SU-DHL-6 (cell line): Measurements from ENCODE around the gene PIM1.
A peak's percentile ranks its signal among the peaks of the same experiment; 100 is the strongest.

Source experiments
- H2AFZ ChIP-seq: fragments of 200-600 bp; sonication (generic); 2 replicates; pipeline ENCODE4 v1.6.1; 2014; ENCODE audit warnings: low read depth, mild to moderate bottlenecking, moderate library complexity, mixed read lengths, antibody characterized with exemption, low read length; ENCODE audit not compliant: severe bottlenecking
- H3F3A ChIP-seq: fragments of 200-600 bp; shearing (Covaris generic); 2 replicates; pipeline ENCODE4 v1.6.0; 2016; ENCODE audit warnings: antibody characterized with exemption, mild to moderate bottlenecking; ENCODE audit not compliant: insufficient read depth
- H3K27ac ChIP-seq: fragments of 200-600 bp; sonication (generic); 2 replicates; pipeline ENCODE4 v1.5.1; 2016; ENCODE audit warnings: low read depth, mild to moderate bottlenecking, low read length, moderate library complexity, mixed read lengths
- H3K27me3 ChIP-seq: fragments of 200-600 bp; sonication (generic), shearing (Covaris generic); 2 replicates; pipeline ENCODE4 v1.6.0; 2014; ENCODE audit warnings: mild to moderate bottlenecking, low read length
- H3K36me3 ChIP-seq: fragments of 200-600 bp; sonication (generic); 2 replicates; pipeline ENCODE4 v1.6.1; 2014; ENCODE audit warnings: mild to moderate bottlenecking, low read length, mixed read lengths
- H3K4me2 ChIP-seq: fragments of 300-600, 200-600 bp; shearing (Covaris generic), sonication (generic); 2 replicates; pipeline ENCODE4 v1.6.0; 2014; ENCODE audit warnings: low read length, low read depth, mild to moderate bottlenecking; ENCODE audit not compliant: poor library complexity, severe bottlenecking
- H3K4me3 ChIP-seq: fragments of 200-600 bp; sonication (generic); 2 replicates; pipeline ENCODE4 v1.5.1; 2014; ENCODE audit warnings: antibody characterized with exemption, low read length, mild to moderate bottlenecking, mixed read lengths; ENCODE audit not compliant: insufficient read depth, poor library complexity, severe bottlenecking
- H3K79me2 ChIP-seq: fragments of 200-600 bp; sonication (generic); 2 replicates; pipeline ENCODE4 v1.6.1; 2014; ENCODE audit warnings: mild to moderate bottlenecking, low read length, moderate library complexity; ENCODE audit not compliant: insufficient read depth
- H3K9ac ChIP-seq: fragments of 200-600 bp; sonication (generic); 2 replicates; pipeline ENCODE4 v1.7.0; 2014; ENCODE audit warnings: mild to moderate bottlenecking, low read length
- H3K9me2 ChIP-seq: fragments of 200-600 bp; sonication (generic); replicated peaks from 2 replicates; pipeline ENCODE4 v1.6.1; 2014; ENCODE audit warnings: low read length; ENCODE audit not compliant: insufficient read depth
- H3K9me3 ChIP-seq: fragments of 200-600 bp; sonication (generic); 2 replicates; pipeline ENCODE4 v1.6.1; 2014; ENCODE audit warnings: low read length, mixed read lengths; ENCODE audit not compliant: insufficient read depth
- H4K20me1 ChIP-seq: fragments of 200-600 bp; sonication (generic); 2 replicates; pipeline ENCODE4 v1.6.1; 2014; ENCODE audit warnings: low read depth, mild to moderate bottlenecking, antibody characterized with exemption, low read length, moderate library complexity, mixed read lengths
- CTCF ChIP-seq: fragments of 200-600 bp; sonication (generic); IDR thresholded peaks from one replicate; pipeline ENCODE4 v1.5.1; 2017; ENCODE audit warnings: antibody characterized with exemption, mild to moderate bottlenecking, low read length, moderate library complexity; ENCODE audit not compliant: insufficient read depth, poor library complexity, severe bottlenecking
- EZH2phosphoT487 ChIP-seq: fragments of 200-600 bp; sonication (generic), shearing (Covaris generic); conservative IDR thresholded peaks from 2 replicates; pipeline ENCODE4 v1.6.1; 2018; ENCODE audit warnings: mild to moderate bottlenecking, antibody characterized with exemption, low read length, moderate library complexity, mixed read lengths

PIM1 gene

GRCh38 chr6:37207903-37208456 lies 38.0 kb downstream of the PIM1 start:
- Histone ChIP-seq H4K20me1 (no peaks in the 10 kb centered on the region), H3F3A (no peaks in the 10 kb centered on the region), H3K9me3 (no peaks in the 10 kb centered on the region), H3K4me2 (no peak overlapping the region), H3K79me2 (no peaks in the 10 kb centered on the region), H3K27me3 (no peaks in the 10 kb centered on the region), H3K9ac (no peak overlapping the region), H3K27ac (no peak overlapping the region), H3K36me3 (no peaks in the 10 kb centered on the region), H3K4me3 (no peak overlapping the region), H2AFZ (no peak overlapping the region), H3K9me2 (no peaks in the 10 kb centered on the region)
- TF ChIP-seq EZH2phosphoT487 (no peak), CTCF (peak; percentile 97)

- H3K9ac ChIP-seq = no peak overlapping the region
- H3K27ac ChIP-seq = no peak overlapping the region
- H3K79me2 ChIP-seq = no peaks in the 10 kb centered on the region
- no peak overlapping the region for H2AFZ ChIP-seq
- H3F3A ChIP-seq = no peaks in the 10 kb centered on the region
- H3K9me3 ChIP-seq = no peaks in the 10 kb centered on the region
- no peak for TF ChIP-seq EZH2phosphoT487
- TF ChIP-seq CTCF = no peak
- H3K27me3 ChIP-seq = no peaks in the 10 kb centered on the region
- H3K4me2 ChIP-seq = no peak overlapping the region
- no peaks in the 10 kb centered on the region for H3K36me3 ChIP-seq
- H3K4me3 ChIP-seq = no peak overlapping the region
- H4K20me1 ChIP-seq = no peaks in the 10 kb centered on the region
- H3K9me2 ChIP-seq = no peaks in the 10 kb centered on the region
Observed at GRCh38 chr6:37208793-37209192, 38.8 kb downstream of the PIM1 start.

- Histone ChIP-seq H3K27me3 (no peaks in the 10 kb centered on the region), H3K9me2 (no peaks in the 10 kb centered on the region), H3K36me3 (no peaks in the 10 kb centered on the region), H3K27ac (no peak overlapping the region), H4K20me1 (no peaks in the 10 kb centered on the region), H2AFZ (no peak overlapping the region), H3F3A (no peaks in the 10 kb centered on the region), H3K4me3 (no peak overlapping the region), H3K9ac (no peak overlapping the region), H3K9me3 (no peaks in the 10 kb centered on the region), H3K79me2 (no peaks in the 10 kb centered on the region), H3K4me2 (no peak overlapping the region)
- TF ChIP-seq CTCF (no peak), EZH2phosphoT487 (no peak)
Observed at GRCh38 chr6:37209461-37210205, 39.7 kb downstream of the PIM1 start.
